Parathyroid adenoma (tissue), 2 donors: ENCODE data around the gene LAD1.

Experiments used
- H2AFZ ChIP-seq: fragments of 300-600 bp; sonication (generic); one replicate; pipeline ENCODE4 v1.7.0; 2017; ENCODE audit warnings: antibody characterized with exemption, mild to moderate bottlenecking
- H3K27ac ChIP-seq: fragments of 300-600 bp; sonication (generic); one replicate; pipeline ENCODE4 v1.7.0; 2017
- H3K27me3 ChIP-seq: fragments of 300-600 bp; sonication (generic); one replicate; pipeline ENCODE4 v1.7.0; 2017; ENCODE audit warnings: low read length; ENCODE audit not compliant: control insufficient read depth, insufficient read depth
- H3K36me3 ChIP-seq: fragments of 300-600 bp; sonication (generic); one replicate; pipeline ENCODE4 v1.7.0; 2017; ENCODE audit warnings: low read length; ENCODE audit not compliant: control insufficient read depth, insufficient read depth
- H3K4me1 ChIP-seq: fragments of 300-600 bp; sonication (generic); one replicate; pipeline ENCODE4 v1.7.0; 2017; ENCODE audit warnings: control low read depth
- H3K4me2 ChIP-seq: fragments of 300-600 bp; sonication (generic); one replicate; pipeline ENCODE4 v1.7.0; 2017; ENCODE audit warnings: low read length
- H3K4me3 ChIP-seq: fragments of 300-600 bp; sonication (generic); one replicate; pipeline ENCODE4 v1.7.0; 2017; ENCODE audit warnings: low read depth, low read length
- H3K79me2 ChIP-seq: fragments of 300-600 bp; sonication (generic); one replicate; pipeline ENCODE4 v1.7.0; 2017; ENCODE audit warnings: control low read depth
- H3K9ac ChIP-seq: fragments of 300-600 bp; sonication (generic); one replicate; pipeline ENCODE4 v1.7.0; 2017; ENCODE audit warnings: mild to moderate bottlenecking
- H3K9me3 ChIP-seq: fragments of 300-600 bp; sonication (generic); one replicate; pipeline ENCODE4 v1.7.0; 2017; ENCODE audit warnings: low read length; ENCODE audit not compliant: control insufficient read depth
- CTCF ChIP-seq: fragments of 300-600 bp; sonication (generic); IDR thresholded peaks from one replicate; pipeline ENCODE4 v1.7.0; 2017; ENCODE audit warnings: antibody characterized with exemption, mild to moderate bottlenecking
- donor health status: primary hyperparathyroidism.

Gene LAD1

GRCh38 chr1:201424146-201424545 is 25.0 kb upstream of the LAD1 start:
- H3K4me3 ChIP-seq: no peak overlapping the region
- no peak overlapping the region for H2AFZ ChIP-seq
- no peak overlapping the region for H3K9ac ChIP-seq
- H3K36me3 ChIP-seq: no peaks in the 10 kb centered on the region
- no peaks in the 10 kb centered on the region for H3K79me2 ChIP-seq
- no peaks in the 10 kb centered on the region for H3K4me1 ChIP-seq
- H3K9me3 ChIP-seq: no peaks in the 10 kb centered on the region
- H3K27ac ChIP-seq: no peak overlapping the region
- no peaks in the 10 kb centered on the region for H3K27me3 ChIP-seq
- no peak for TF ChIP-seq CTCF
- H3K4me2 ChIP-seq: no peak overlapping the region

DNA sequence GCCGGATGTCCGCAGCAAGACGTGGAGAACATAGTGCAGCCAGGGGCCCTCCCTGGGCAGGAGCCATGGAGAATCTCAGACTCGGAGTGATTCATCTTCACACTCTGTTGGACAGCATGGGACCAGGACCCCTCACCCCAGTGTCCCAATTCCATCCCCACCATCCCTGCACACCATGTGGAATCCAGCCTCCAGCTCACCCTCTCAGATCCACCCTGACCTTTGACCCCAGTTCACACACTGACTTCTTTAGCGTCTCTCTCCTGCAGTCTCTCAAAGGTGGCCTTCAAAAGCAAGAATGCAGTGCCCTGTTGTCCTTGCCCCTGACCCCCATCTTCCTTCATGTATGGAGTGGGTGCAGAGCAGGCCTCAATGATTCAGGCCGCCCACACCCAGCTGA is 24.5 kb upstream of the LAD1 start:
- no peaks in the 10 kb centered on the region for H3K27me3 ChIP-seq
- H3K4me2 ChIP-seq: no peak overlapping the region
- no peak overlapping the region for H3K4me3 ChIP-seq
- H3K36me3 ChIP-seq: no peaks in the 10 kb centered on the region
- no peak for TF ChIP-seq CTCF
- H3K79me2 ChIP-seq: no peaks in the 10 kb centered on the region
- H3K4me1 ChIP-seq: no peaks in the 10 kb centered on the region
- no peak overlapping the region for H3K27ac ChIP-seq
- no peaks in the 10 kb centered on the region for H3K9me3 ChIP-seq
- H3K9ac ChIP-seq: no peak overlapping the region
- H2AFZ ChIP-seq: no peak overlapping the region

GRCh38 chr1:201422436-201423030 is 23.4 kb upstream of the LAD1 start:
- Histone ChIP-seq H3K79me2 (no peaks in the 10 kb centered on the region), H3K4me1 (no peaks in the 10 kb centered on the region), H2AFZ (no peak overlapping the region), H3K9ac (no peak overlapping the region), H3K36me3 (no peaks in the 10 kb centered on the region), H3K27me3 (no peaks in the 10 kb centered on the region), H3K9me3 (no peaks in the 10 kb centered on the region), H3K27ac (no peak overlapping the region), H3K4me3 (no peak overlapping the region), H3K4me2 (no peak overlapping the region)
- no peak for TF ChIP-seq CTCF

DNA sequence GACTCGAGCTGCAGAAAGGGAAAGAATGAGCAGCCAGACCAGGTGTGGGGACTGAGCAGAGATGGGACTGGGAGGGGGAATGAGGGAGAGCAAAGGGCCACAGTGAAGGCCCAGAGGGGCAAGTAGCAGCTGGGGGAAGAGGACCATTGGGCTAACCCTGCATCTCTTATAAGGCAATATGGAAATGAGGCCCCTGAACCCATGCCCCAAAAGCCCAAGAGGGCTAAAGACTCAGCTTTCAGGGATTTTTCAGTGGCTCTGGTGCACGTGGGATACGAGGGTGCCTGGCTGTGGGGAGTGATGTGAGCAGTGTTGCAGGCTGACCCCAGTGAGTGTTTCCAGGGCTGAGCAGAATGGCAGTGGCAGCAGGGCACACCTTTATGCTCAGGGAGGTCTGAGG is 22.9 kb upstream of the LAD1 start:
- no peaks in the 10 kb centered on the region for H3K9me3 ChIP-seq
- no peak overlapping the region for H3K9ac ChIP-seq
- TF ChIP-seq CTCF: no peak
- H2AFZ ChIP-seq: no peak overlapping the region
- H3K27ac ChIP-seq: no peak overlapping the region
- no peaks in the 10 kb centered on the region for H3K36me3 ChIP-seq
- H3K79me2 ChIP-seq: no peaks in the 10 kb centered on the region
- H3K4me2 ChIP-seq: no peak overlapping the region
- H3K27me3 ChIP-seq: no peaks in the 10 kb centered on the region
- no peak overlapping the region for H3K4me3 ChIP-seq
- H3K4me1 ChIP-seq: no peaks in the 10 kb centered on the region

DNA sequence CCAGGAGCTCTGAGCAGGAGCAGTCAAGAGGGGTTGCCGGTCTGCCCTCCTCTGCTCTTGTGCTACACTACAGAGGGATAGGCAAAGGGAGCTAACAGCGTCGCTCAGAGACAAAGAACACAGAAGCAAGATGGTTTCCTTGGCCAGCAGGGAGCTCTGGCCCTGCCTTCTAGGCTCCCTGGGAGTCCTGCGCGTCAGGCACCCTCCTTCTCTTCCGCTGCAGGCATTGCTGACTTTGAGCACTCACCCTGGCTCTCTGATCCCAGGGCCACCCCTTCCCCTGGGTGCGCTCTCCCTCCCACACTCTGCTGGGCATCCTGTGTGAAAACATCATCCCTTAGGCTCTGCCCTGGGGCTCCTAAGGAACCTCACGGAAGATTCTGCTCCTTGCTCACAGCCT is 21.9 kb upstream of the LAD1 start:
- H3K4me1 ChIP-seq: no peaks in the 10 kb centered on the region
- no peak overlapping the region for H3K4me2 ChIP-seq
- no peak overlapping the region for H3K9ac ChIP-seq
- H3K4me3 ChIP-seq: no peak overlapping the region
- no peaks in the 10 kb centered on the region for H3K27me3 ChIP-seq
- no peak for TF ChIP-seq CTCF
- H2AFZ ChIP-seq: no peak overlapping the region
- H3K9me3 ChIP-seq: no peaks in the 10 kb centered on the region
- H3K36me3 ChIP-seq: no peaks in the 10 kb centered on the region
- no peaks in the 10 kb centered on the region for H3K79me2 ChIP-seq
- H3K27ac ChIP-seq: no peak overlapping the region
